Measurements from ENCODE around the gene NAPG. TPM values are rescaled to one million over a fixed set of nuclear protein-coding genes. Genes with fewer than 3 reads are reported as not detected.

Gene NAPG
- total RNA-seq, 1 donor from 2014 or later, result 29.1 TPM

DNA sequence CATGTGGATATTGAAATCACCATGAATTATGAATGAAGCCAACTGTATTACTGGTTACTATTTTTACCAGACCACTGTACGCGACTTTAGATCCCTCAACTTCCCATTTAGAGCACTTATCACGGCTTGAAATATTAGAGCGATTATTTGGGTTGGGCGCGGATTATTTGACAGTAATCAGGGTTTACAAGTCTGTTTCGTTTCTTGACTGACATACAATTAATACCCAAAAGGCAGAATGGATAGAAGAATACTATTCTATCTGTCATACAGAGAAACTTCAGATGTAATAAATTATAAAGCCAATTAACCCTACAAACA is 496 bp upstream of the NAPG start:
- Histone ChIP-seq H3K4me3 (peak overlapping the region; percentile 63), H3K27me3 (no peaks in the 10 kb centered on the region), H3K27ac (no peak overlapping the region), H3K36me3 (no peaks in the 10 kb centered on the region), H3K9me3 (no peaks in the 10 kb centered on the region), H3K4me1 (peaks cover 31% of the 10 kb centered on the region)
- ATAC-seq (no peak), DNase-seq (no peak)
- intact Hi-C loops (cut with DNase I), result no loop called here
- TF ChIP-seq CTCF (IDR thresholded peaks at IDR 0.05), result no peak

DNA sequence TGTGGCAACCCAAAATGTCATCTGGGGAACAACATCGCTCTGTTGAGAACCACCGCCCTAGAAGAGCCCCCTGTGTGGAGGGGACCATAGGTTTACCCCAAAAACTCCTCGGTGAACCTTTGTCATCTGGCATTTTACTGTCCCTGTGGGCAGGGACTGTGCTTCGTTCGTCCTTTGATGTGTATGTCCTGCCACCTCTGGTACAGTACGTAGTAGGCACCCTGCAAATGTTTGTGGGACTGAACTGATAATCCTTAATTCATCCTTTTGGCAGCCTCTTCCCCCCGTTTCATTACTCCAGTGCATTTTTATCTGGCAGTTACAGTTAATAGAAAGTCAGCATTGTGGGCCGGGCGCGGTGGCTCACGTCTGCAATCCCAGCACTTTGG is 728 bp downstream of the NAPG start:
- TF ChIP-seq CTCF (IDR thresholded peaks at IDR 0.05), result no peak
- ATAC-seq, result no peak
- Histone ChIP-seq H3K4me3 (peak overlapping the region; percentile 63), H3K27me3 (no peaks in the 10 kb centered on the region), H3K4me1 (peaks cover 38% of the 10 kb centered on the region), H3K36me3 (peaks cover 4% of the 10 kb centered on the region), H3K9me3 (no peaks in the 10 kb centered on the region), H3K27ac (peak overlapping the region; percentile 86)
- no peak for DNase-seq
- intact Hi-C loops (cut with DNase I), result no loop called here

DNA sequence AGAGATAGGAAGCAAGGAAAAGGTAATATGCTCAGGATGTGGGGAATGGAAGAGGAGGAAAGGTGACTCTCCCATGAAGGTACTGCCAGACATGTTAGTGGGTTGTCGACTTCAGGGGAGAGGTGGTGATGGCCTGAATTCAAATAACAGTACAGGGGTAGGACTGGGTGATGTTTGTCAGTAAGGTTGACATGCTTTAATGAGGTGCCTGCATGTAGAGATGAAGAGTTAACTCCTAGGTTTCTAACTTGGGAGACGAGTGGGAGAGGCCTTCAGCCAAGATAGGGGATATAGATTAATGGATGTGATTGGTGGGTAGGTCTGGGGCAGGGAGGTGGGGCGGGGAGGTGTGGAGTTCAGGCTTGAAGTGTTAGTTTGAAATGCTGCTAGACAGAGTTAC is 2.6 kb downstream of the NAPG start:
- Histone ChIP-seq H3K27me3 (no peaks in the 10 kb centered on the region), H3K27ac (no peak overlapping the region), H3K36me3 (peaks cover 8% of the 10 kb centered on the region), H3K4me3 (no peak overlapping the region), H3K9me3 (no peaks in the 10 kb centered on the region), H3K4me1 (peaks cover 38% of the 10 kb centered on the region)
- DNase-seq (no peak), ATAC-seq (no peak)
- intact Hi-C loops (cut with DNase I), result no loop called here
- TF ChIP-seq CTCF (IDR thresholded peaks at IDR 0.05), result no peak

- H3K27me3 ChIP-seq, result no peaks in the 10 kb centered on the region
- intact Hi-C loops (cut with DNase I), result no loop called here
- H3K4me1 ChIP-seq, result peaks cover 38% of the 10 kb centered on the region
- H3K36me3 ChIP-seq, result peaks cover 15% of the 10 kb centered on the region
- no peak overlapping the region for H3K4me3 ChIP-seq
- no peak overlapping the region for H3K27ac ChIP-seq
- no peak for ATAC-seq
- H3K9me3 ChIP-seq, result no peaks in the 10 kb centered on the region
- no peak for TF ChIP-seq CTCF (IDR thresholded peaks at IDR 0.05)
- DNase-seq, result no peak
These were observed 4.2 kb downstream of the NAPG start for GRCh38 chr18:10530002-10530401.

DNA sequence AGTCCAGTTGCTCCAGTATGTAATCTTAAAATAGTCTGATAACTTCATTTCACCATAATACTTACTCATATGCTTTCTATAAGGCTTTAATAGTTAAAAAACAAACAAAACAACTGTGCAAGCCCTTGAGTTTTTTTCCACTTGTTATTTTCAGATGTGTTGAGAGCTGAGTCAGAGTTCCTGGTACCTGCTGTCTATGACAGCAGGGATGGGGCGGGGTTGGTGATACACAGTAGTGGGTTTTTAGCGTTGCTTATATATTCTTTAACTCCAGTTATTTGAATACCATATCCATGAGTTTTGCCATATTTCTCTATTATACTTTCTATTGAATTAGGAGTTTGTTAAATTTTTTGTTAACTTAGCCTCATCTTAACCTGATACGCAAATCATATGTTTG is 5.0 kb downstream of the NAPG start:
- ATAC-seq, result peak; percentile 5
- TF ChIP-seq CTCF (IDR thresholded peaks at IDR 0.05), result no peak
- H3K27ac ChIP-seq, result no peak overlapping the region

GRCh38 chr18:10533111-10533510 is 7.3 kb downstream of the NAPG start:
- ATAC-seq (no peak), DNase-seq (no peak)
- H3K36me3 ChIP-seq, result peaks cover 20% of the 10 kb centered on the region
- intact Hi-C loops (cut with DNase I), result no loop called here
- no peak overlapping the region for H3K4me3 ChIP-seq
- no peak overlapping the region for H3K27ac ChIP-seq
- H3K9me3 ChIP-seq, result no peaks in the 10 kb centered on the region
- H3K4me1 ChIP-seq, result peaks cover 26% of the 10 kb centered on the region
- H3K27me3 ChIP-seq, result no peaks in the 10 kb centered on the region
- TF ChIP-seq CTCF (IDR thresholded peaks at IDR 0.05), result no peak

More for the DNA sequence above, 5.0 kb downstream of the NAPG start:
- Histone ChIP-seq H3K4me3 (no peak overlapping the region), H3K27me3 (no peaks in the 10 kb centered on the region), H3K4me1 (peaks cover 38% of the 10 kb centered on the region), H3K36me3 (peaks cover 20% of the 10 kb centered on the region), H3K9me3 (no peaks in the 10 kb centered on the region)
- intact Hi-C loops (cut with DNase I), result no loop called here
- no peak for DNase-seq

Measured in upper lobe of right lung (tissue), 1 donor.